Spleen (tissue), 7 donors: ENCODE measurements around the gene HLA-DMA.

Experiments
- CTCF ChIP-seq, 11 experiments: fragments of 200-600 bp in 7 of 11; fragments of 450-650 bp in 4 of 11; sonication (generic) in 4 of 11; IDR thresholded peaks in 8 of 11; conservative IDR thresholded peaks in 3 of 11; 1 replicate in 7 of 11; 2 replicates in 4 of 11; pipeline versions ENCODE4 v1.4.0 to v1.8.0; 2016 to 2021; ENCODE audit warnings: antibody characterized with exemption in 11 of 11, inconsistent platforms in 4 of 11, mild to moderate bottlenecking in 1 of 11
- POLR2A ChIP-seq, 3 donors: fragments of 450-650 bp; IDR thresholded peaks; one replicate each; pipeline ENCODE4 v1.5.1; 2017; ENCODE audit warnings: antibody characterized with exemption in 3 of 3, mild to moderate bottlenecking in 1 of 3
- POLR2AphosphoS5 ChIP-seq, 3 donors: sonication (generic); formaldehyde crosslinking; IDR thresholded peaks; one replicate each; pipeline ENCODE4 v1.5.1; 2017; ENCODE audit warnings: antibody characterized with exemption in 3 of 3
- donor health status: DM: no; HTN: no; CAD: no; lungs with moderate emphysema.
- donor health status: DM: no; HTN: no; CAD: no.
- donor health status: DM: no; HTN: no; CAD: no.

- TF ChIP-seq CTCF (IDR thresholded peaks at IDR 0.05 in 8 of 11, conservative IDR thresholded peaks at IDR 0.05 in 3 of 11) (no peak), POLR2A (IDR thresholded peaks at IDR 0.05) (peak in 1 of 3 donors; percentile 11), POLR2AphosphoS5 (IDR thresholded peaks at IDR 0.05) (peak; percentile 78 to 90 (median 85))
Measured at GRCh38 chr6:32972353-32973143, 19.7 kb upstream of the HLA-DMA start.
